GM21367 (cell line): ENCODE data around the gene UBB.

Source experiments
- ATAC-seq: cut with Tn5 transposase; IDR thresholded peaks from one replicate; pipeline ENCODE4 v1.9.1; 2021; ENCODE audit not compliant: unreplicated experiment

Gene UBB

DNA sequence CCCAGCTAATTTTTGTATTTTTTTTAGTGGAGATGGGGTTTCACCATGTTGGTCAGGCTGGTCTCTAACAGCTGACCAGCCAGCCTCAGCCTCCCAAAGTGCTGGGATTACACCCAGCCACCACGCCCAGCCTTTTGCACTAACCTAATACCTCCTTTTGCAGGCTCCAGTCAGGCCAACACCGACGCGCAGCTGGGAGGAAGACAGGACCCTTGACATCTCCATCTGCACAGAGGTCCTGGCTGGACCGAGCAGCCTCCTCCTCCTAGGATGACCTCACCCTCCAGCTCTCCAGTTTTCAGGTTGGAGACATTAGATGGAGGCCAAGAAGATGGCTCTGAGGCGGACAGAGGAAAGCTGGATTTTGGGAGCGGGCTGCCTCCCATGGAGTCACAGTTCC, 36.5 kb downstream of the UBB start:
- no peak for ATAC-seq

DNA sequence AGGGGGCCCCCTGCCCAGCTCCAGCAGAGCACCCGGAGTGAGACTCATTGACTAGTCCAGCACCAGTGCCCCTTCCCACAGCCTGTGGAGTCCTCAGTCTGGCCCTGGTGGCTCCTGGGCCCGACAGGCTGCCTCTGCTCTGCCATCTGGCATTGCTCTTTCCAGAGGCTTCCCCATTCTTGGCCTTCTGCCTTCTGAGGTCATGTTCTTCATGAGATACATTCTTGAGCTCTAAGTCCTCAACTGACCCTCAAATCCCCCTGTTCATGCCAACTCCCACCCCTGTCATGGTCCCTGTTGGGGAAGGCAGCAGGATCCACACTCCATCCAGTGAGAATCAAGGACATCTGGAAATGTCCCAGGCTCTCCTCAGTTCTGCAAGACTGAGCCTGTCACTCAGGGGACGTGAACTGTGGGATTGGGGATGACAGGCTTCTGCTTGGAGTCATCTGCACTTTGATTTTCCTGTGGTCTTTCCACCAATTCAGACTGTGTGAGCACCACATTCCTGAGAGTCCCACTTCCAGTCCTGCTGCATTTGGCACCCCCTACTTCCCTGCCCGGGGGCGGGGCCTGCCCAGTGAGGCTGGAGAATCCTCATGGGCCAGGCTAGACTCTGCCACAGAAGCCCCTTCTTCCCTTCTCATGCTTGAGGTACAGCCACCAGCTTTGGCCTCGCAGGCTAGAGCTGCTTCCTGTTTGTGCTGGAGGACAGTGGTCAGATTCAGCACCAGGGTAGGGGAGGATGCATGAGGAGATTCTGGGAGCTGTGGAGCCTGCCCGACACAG, 37.2 kb downstream of the UBB start:
- ATAC-seq, result no peak

DNA sequence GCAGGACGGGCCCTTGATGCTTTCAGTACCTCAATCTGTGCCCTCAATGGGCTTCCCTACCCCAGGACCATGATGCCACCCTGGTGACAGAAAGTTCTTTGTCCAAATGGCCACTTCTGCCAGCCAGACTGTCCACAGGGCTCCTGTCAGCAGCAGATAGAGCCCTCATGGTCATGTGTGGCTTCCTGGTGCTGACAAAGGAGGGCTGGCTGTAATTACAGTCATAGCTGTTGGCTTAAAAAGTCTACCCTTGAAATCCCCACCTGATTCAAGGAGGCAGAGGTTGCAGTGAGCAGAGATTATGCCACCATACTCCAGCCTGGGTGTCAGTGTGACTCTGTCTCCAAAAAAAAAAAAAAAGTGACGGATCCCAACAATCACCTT, 37.8 kb downstream of the UBB start:
- ATAC-seq, result no peak

DNA sequence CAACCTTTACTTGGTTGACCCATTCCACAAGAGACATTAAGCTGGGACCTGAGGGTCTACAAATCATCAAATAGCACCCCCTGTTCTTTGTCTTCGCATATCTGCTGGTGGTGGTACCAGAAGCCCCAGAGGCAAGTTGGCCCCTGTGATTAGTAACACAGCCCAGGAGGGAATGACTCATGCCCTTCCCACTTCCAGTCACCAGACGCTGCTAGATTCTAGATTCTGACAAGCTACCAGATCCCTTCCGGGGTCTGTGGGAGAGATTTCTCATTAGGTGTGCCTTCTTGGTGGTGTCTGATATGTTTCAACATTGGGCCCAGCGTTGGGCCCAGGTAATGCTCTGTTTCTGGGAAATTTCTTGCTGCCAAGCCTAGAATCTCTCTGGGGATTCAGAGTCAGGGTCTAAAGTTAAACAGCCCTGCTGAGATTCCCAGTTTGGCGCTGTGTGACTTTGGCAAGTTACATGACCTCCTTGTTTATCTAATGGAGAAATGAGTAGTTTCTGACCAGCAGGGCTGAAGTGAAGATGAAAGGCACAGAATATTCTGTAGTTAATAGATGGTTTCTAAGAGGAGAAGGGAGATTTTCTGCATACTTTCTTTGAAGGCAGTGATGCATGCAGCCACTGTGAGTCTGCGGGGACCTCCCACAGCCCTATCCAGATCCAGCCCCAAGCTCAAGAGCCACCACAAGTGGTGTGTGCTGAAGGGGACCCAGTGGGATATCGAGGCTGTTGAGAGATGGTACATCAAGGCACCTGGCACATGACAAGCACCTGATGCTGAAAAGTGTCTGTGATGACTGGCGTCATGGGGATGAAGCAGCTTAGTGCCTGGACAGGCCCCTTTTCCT, 38.4 kb downstream of the UBB start:
- no peak for ATAC-seq

DNA sequence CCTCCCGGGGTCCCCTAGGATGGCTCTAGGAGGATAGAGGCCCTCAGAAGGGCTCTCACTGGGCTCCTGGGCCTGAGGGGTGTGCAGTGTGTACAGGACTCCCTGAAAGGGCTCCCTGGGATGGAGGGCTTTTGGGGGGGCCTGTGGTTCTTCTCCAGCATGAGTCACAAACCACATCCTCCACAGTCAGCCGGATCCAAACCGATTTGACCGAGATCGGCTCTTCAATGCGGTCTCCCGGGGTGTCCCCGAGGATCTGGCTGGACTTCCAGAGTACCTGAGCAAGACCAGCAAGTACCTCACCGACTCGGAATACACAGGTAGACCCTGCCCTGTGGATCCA, 39.0 kb downstream of the UBB start:
- ATAC-seq, result no peak

DNA sequence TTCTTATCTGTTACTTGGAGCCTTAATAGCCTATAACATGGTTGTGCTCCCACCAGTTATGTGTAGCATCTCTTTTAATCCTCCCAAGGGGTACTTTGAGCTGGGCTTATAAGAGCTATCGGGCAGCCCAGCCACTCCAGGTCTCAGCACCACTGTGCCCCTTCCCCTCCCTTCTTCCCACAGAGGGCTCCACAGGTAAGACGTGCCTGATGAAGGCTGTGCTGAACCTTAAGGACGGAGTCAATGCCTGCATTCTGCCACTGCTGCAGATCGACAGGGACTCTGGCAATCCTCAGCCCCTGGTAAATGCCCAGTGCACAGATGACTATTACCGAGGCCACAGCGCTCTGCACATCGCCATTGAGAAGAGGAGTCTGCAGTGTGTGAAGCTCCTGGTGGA, 41.5 kb downstream of the UBB start:
- no peak for ATAC-seq

DNA sequence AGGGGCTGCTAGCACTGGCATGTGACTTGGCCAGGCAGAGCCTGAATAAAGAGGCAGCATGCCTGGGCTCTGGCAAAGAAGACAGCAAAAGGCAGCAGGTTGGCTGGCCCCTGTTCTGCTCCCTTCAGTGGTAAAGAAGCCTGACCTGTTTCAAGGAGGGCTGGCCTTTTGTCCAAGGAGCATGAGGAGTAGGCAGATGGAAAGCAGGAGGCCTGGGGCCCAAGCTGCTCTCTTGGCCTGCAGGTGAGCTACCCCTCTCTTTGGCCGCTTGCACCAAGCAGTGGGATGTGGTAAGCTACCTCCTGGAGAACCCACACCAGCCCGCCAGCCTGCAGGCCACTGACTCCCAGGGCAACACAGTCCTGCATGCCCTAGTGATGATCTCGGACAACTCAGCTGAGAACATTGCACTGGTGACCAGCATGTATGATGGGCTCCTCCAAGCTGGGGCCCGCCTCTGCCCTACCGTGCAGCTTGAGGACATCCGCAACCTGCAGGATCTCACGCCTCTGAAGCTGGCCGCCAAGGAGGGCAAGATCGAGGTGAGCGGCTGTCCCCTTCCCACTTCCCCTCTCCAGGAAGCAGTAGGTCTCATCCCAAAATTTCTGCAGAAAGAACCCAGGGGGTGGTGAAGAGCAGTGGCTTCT, 42.5 kb downstream of the UBB start:
- no peak for ATAC-seq

DNA sequence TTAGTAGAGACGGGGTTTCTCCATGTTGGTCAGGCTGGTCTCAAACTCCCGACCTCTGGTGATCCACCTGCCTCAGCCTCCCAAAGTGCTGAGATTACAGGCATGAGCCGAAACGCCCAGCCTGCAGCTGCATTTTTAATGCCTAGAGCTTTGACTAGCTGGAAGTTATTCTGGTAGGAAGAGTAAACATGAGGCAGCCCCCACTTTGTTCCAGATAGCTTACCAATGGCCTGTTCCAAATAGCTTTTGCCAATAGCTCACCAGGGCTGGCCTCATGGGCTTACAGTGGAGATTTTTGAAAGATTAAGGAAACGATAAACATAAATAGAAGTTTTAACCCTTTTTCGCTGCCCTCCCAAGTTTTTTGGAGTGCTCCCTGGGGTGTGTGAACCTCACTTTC, 44.3 kb downstream of the UBB start:
- no peak for ATAC-seq

DNA sequence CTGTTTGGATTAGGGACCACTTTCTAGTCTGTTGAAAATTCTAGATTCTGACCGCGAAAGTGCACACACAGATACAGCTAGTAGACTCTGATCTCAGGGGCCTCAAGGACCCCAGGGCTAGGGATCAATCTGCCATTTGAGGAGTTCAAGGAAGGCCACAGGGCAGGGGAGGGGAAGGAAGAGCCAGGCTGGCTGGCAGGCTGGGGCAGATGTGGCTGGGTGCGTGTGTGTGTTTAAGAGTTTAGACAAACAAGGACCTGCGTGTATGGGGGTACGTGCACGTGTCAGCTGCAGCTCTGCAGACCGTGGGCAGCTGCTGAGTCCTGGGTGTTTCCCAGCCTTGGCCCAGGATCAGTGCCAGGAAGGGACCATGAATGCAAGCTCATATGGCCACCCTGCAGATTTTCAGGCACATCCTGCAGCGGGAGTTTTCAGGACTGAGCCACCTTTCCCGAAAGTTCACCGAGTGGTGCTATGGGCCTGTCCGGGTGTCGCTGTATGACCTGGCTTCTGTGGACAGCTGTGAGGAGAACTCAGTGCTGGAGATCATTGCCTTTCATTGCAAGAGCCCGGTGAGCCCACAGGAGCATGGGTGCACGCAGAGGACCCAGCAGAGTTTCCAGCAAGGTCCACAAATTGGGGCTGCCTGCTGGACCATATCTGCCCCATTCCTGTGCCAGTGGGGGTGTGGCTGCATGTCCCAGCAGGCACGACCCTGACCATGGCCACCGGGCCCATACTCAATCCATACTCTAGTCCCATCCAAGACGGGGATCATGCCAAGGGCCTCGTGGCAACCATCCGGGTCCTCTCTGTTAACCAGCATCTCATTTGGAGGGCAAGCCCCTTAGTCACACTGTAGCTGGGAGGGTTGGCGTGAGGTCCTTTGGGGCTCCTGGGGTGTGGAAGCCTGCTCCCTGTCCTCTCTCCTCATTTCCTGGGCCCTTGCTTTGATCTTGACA, 45.1 kb downstream of the UBB start:
- ATAC-seq, result no peak

DNA sequence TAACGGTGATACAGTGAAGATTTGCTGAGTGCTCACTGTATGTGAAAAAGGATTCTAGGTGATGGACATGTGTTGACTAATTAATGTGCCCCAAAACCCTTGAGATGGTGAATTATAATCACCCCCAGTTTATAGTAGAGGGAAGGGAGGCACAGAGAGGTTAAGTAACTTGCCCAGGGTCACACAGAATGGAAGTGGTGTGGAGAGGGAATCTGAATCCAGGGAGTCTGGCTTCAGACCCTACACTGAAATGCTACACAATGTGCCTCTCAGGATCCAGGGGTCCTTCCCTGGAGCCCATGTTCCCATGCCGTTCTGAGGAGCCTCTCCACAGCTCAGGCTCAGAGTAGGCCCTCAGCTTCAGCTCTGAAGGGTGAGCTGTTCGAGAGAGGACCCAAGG, 46.1 kb downstream of the UBB start:
- ATAC-seq, result no peak

DNA sequence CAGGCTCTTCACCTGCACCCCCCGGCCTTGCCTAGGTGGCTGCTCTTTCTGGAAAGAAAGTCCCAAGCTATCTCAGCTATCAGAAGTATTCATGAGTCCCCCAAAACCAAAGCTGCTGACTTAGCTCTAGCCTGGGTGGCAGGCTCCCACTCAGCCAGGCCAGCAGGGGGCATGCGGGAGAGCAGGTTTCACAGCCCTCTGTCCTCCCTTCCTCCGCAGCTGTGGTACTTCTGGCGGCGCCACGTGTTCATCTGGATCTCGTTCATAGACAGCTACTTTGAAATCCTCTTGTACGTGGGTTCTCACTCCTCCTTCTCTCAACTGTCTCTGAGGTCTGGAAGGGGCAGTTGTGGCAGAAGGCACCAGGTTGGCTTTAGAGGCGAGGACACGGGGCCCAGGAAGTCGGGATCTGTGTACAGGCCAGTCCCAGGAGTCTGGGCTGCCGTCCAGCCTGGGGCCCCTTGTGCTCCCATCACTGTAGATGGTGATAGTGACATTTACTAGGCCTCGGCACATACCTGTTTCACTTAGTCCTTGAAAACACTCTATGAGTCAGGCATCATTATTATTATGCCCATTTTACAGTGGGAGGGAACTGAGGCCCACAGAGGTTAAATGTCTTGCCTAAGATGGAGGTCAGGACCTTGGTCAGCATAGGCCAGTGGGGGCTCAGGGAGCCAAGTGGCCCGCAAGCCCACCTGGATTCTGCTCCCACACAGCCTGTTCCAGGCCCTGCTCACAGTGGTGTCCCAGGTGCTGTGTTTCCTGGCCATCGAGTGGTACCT, 47.4 kb downstream of the UBB start:
- no peak for ATAC-seq

DNA sequence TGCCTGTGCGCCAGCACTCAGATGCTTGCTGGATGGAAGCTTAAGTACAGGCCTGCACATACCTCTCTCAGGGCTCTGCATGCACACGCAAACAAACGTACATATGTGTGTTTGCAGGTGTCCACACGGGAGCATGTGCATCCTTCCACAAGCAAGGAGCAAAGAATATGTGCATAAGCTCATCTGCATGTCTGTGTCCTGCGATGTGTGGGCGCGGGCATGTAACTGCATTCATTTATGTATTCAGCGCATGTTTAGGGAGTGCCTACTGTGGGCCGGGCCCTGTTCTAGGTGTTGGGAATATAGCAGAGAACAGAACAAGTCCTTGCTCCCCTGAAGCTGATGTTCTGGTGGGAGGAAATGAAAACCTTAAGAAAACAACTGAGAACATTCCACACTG, 48.2 kb downstream of the UBB start:
- no peak for ATAC-seq

DNA sequence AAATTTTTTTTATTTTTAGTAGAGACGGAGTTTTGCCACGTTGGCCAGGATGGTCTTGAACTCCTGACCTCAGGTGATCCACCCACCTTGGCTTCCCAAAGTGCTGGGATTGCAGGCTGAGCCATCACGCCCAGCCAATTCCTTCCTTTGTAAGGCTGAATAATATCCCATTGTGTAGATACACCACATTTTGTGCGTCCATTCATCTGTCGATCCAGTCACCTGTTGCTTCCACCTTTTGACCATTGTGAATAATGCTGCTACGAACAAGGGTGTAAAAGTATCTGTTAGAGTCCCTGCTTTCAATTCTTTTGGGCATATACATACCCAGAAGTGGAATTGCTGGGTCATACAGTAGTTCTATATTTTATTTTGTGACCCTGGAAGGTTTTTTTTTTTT, 49.8 kb downstream of the UBB start:
- ATAC-seq, result no peak

DNA sequence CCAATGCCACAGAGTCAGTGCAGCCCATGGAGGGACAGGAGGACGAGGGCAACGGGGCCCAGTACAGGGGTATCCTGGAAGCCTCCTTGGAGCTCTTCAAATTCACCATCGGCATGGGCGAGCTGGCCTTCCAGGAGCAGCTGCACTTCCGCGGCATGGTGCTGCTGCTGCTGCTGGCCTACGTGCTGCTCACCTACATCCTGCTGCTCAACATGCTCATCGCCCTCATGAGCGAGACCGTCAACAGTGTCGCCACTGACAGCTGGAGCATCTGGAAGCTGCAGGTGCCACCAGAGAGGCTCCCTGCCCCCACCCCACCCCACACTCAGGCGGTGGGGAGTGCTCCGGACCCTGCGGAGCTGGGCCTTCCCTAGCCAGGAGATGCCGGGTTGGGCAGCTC, 51.1 kb downstream of the UBB start:
- ATAC-seq, result no peak
